Mucosa of descending colon (tissue), 3 donors: Measurements from ENCODE around the gene ARPC1A. TPM values are rescaled to one million over a fixed set of nuclear protein-coding genes. Genes with fewer than 3 reads are reported as not detected.
A peak's percentile ranks its signal among the peaks of the same experiment; 100 is the strongest.
"Not testable (repeated sequence)": the region's sequence is repeated elsewhere in the genome, so short reads cannot be mapped to it uniquely, and the experiment has no call there.

Source experiments
- ATAC-seq: fragments of 200-7000 bp; cut with Tn5 transposase; one replicate; pipeline ENCODE4 v1.9.1; 2020; ENCODE audit warnings: mild to moderate bottlenecking, moderate library complexity
- DNase-seq, 3 donors: peaks; one replicate each; pipeline ENCODE4 v3.0.0-alpha.2; 2020
- H3K36me3 ChIP-seq: fragments of 200-600 bp; one replicate; pipeline ENCODE4 v1.8.0; 2021; ENCODE audit warnings: low read depth, mild to moderate bottlenecking
- H3K4me1 ChIP-seq: fragments of 200-600 bp; one replicate; pipeline ENCODE4 v1.8.0; 2021; ENCODE audit warnings: low read depth, mild to moderate bottlenecking
- H3K4me3 ChIP-seq: fragments of 200-600 bp; one replicate; pipeline ENCODE4 v1.8.0; 2021; ENCODE audit warnings: mild to moderate bottlenecking
- H3K9me3 ChIP-seq: fragments of 200-600 bp; one replicate; pipeline ENCODE4 v1.8.0; 2021; ENCODE audit warnings: mild to moderate bottlenecking
- CTCF ChIP-seq: fragments of 200-600 bp; IDR thresholded peaks from one replicate; pipeline ENCODE4 v1.8.0; 2022; ENCODE audit warnings: antibody characterized with exemption, mild to moderate bottlenecking
- intact Hi-C, 2 donors: fragments of 100-400 bp; cut with DNase I in 1 of 2; cut with micrococcal nuclease in 1 of 2; formaldehyde crosslinking; loops; one replicate each; pipeline versions ENCODE4 v1.11.0 to v1.11.1; 2022; cut with DNase I, micrococcal nuclease
- total RNA-seq, 3 donors: library from RNA; stranded (reverse); fragmentation: NEBNext Ultra II Directional in 2 of 3; extraction: Animal tissue kit (Norgen Biotek cat#: 25700) in 2 of 3; gene quantifications; one replicate each; pipeline versions ENCODE4 v1.2.1 to v1.2.4, GENCODE V29; 2021 to 2023
- donor health status: DM: no; HTN: no; CAD: no; lungs with moderate emphysema.
- donor health status: DM: no; HTN: no; CAD: no.
- donor health status: DM: no; HTN: yes; CAD: no.

The ARPC1A gene
- total RNA-seq, 3 donors from 2014 or later, result 142 to 158 (median 157) TPM

GRCh38 chr7:99325001-99325493 is 651 bp upstream of the ARPC1A start:
- H3K4me1 ChIP-seq, result peaks cover 32% of the 10 kb centered on the region
- no peaks in the 10 kb centered on the region for H3K9me3 ChIP-seq
- DNase-seq (peak in 1 of 3 donors; percentile 25), ATAC-seq (peak; percentile 1)
- intact Hi-C loops, result no loop called here
- H3K4me3 ChIP-seq, result peak overlapping the region; percentile 98
- H3K36me3 ChIP-seq, result no peaks in the 10 kb centered on the region
- TF ChIP-seq CTCF, result no peak

- peak overlapping the region; percentile 98 for H3K4me3 ChIP-seq
- H3K9me3 ChIP-seq, result no peaks in the 10 kb centered on the region
- no peak for TF ChIP-seq CTCF
- no peak for DNase-seq
- H3K4me1 ChIP-seq, result peaks cover 44% of the 10 kb centered on the region
- intact Hi-C loops, result no loop called here
- H3K36me3 ChIP-seq, result no peaks in the 10 kb centered on the region
- no peak for ATAC-seq
Observed at GRCh38 chr7:99326408-99326782, 697 bp downstream of the ARPC1A start.

- intact Hi-C loops, H3K4me3 ChIP-seq, H3K9me3 ChIP-seq, H3K36me3 ChIP-seq: not testable (repeated sequence)
- ATAC-seq, result peak; percentile 83
- H3K4me1 ChIP-seq, result peaks cover 41% of the 10 kb centered on the region
- DNase-seq, result peak in 2 of 3 donors; percentile 54 to 55
Observed at GRCh38 chr7:99330314-99330961, 4.7 kb downstream of the ARPC1A start.

GRCh38 chr7:99331002-99331401 is 5.3 kb downstream of the ARPC1A start:
- ATAC-seq (peak; percentile 15), DNase-seq (no peak)
- intact Hi-C loops, result no loop called here
- H3K36me3 ChIP-seq, result no peaks in the 10 kb centered on the region
- peaks cover 41% of the 10 kb centered on the region for H3K4me1 ChIP-seq
- no peak for TF ChIP-seq CTCF
- H3K9me3 ChIP-seq, result no peaks in the 10 kb centered on the region
- H3K4me3 ChIP-seq, result no peak overlapping the region

GRCh38 chr7:99339595-99339994 is 13.9 kb downstream of the ARPC1A start:
- ATAC-seq, result no peak
- no peak for TF ChIP-seq CTCF

GRCh38 chr7:99340659-99341058 is 15.0 kb downstream of the ARPC1A start:
- ATAC-seq (no peak), DNase-seq (no peak)
- Histone ChIP-seq H3K36me3 (no peaks in the 10 kb centered on the region), H3K9me3 (no peaks in the 10 kb centered on the region), H3K4me1 (no peaks in the 10 kb centered on the region), H3K4me3 (no peak overlapping the region)
- TF ChIP-seq CTCF, result no peak
- intact Hi-C loops, result no loop called here

More at GRCh38 chr7:99339595-99339994, 13.9 kb downstream of the ARPC1A start:
- no peak for DNase-seq
- intact Hi-C loops, result no loop called here
- no peaks in the 10 kb centered on the region for H3K4me1 ChIP-seq
- H3K9me3 ChIP-seq, result no peaks in the 10 kb centered on the region
- H3K36me3 ChIP-seq, result no peaks in the 10 kb centered on the region
- H3K4me3 ChIP-seq, result no peak overlapping the region
